T follicular helper cell (primary cell): ENCODE results near the gene AP2S1.
"Not testable (repeated sequence)": the region's sequence is repeated elsewhere in the genome, so short reads cannot be mapped to it uniquely, and the experiment has no call there.

Source experiments
- DNase-seq: peaks from one replicate; pipeline ENCODE4 v3.0.0-alpha.2; 2020; ENCODE audit warnings: low read depth

AP2S1 gene

DNA sequence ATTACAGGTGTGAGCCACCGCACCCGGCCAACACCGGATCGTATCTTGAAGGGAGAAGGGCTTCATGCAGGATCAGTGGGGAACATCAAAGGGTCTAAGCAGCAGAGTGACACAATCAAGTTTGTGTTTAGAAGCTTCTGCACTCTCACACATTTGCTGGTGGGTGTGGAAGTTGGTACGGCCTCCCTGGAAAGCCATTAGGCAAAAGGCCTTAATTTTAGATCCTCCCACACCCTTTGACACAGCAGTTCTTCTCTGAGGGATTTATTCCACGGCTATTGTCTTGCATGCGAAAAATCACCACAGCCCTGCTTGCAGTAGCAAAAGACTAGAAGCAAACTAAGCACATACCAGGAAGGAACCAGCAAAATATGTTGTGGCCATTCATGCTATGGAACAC is 44.0 kb downstream of the AP2S1 start:
- DNase-seq = no peak

- not testable (repeated sequence) for DNase-seq
Measured at GRCh38 chr19:46804432-46804831, 46.2 kb downstream of the AP2S1 start.

GRCh38 chr19:46803555-46803954 is 47.1 kb downstream of the AP2S1 start:
- DNase-seq = no peak

- no peak for DNase-seq
Measured at GRCh38 chr19:46802152-46802551, 48.5 kb downstream of the AP2S1 start.

- no peak for DNase-seq
Measured at GRCh38 chr19:46798713-46799112, 51.9 kb downstream of the AP2S1 start.

- DNase-seq = no peak
Measured at GRCh38 chr19:46797881-46798280, 52.8 kb downstream of the AP2S1 start.

DNA sequence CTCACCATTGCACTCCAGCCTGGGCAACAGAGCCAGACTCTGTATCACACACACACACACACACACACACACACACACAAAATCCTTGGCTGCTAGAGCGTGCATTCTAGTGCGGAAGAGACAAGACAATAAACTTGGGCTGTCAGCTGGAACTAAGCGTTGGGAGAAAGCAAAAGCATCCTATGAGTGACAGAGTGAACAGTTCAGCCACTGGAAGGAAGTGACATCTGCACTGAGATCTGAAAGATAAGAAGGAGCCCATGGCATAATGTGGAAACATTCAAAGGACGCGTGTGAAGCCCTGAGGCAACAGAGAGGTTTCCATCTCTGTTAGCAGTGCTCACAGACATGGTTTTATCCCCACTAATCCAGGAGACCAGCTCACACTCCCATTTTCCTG is 58.7 kb downstream of the AP2S1 start:
- no peak for DNase-seq

DNA sequence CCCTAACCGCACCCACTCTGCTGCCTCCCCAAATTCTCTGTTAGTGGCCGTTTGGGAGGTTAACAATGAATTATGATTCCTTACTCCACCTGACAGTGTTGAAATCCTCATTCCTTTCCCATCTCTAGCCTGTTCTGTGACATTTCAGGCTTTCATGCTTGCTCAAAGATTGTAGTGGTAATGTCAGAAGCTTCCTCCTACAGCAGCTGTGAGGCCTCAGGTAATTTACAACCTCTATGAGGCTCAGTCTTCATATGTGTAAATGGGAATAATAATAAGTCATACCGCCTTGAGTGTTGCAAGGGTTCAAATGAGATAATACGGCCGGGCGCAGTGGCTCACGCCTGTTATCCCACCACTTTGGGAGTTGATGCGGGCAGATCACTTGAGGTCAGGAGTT is 61.3 kb downstream of the AP2S1 start:
- no peak for DNase-seq

DNA sequence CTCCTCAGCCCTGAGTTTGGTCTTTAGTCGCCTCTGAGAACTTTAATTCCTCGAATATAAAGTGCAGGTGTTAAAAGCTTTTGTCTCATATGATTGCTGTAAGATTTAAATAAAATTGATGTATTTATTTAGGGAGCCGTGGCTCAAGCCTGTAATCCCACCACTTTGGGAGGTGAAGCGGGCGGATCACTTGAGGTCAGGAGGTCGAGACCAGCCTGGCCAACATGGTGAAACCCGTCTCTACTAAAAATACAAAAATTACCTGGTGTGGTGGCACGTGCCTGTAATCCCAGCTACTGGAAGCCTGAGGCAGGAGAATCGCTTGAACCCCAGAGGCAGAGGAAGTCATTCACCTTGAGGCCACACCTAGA is 61.7 kb downstream of the AP2S1 start:
- DNase-seq = no peak

GRCh38 chr19:46788262-46788967 is 62.2 kb downstream of the AP2S1 start, which contains the start of gene SLC1A5:
TSS of gene SLC1A5 (minus strand) at chr19:46788594. CDS start at chr19:46787965, 629 bp downstream.
- DNase-seq = peak; percentile 93
